Cerebellar nuclear complex (tissue), 1 donor: Measurements from ENCODE around the gene TMEM250.
"Not testable (repeated sequence)": the region's sequence is repeated elsewhere in the genome, so short reads cannot be mapped to it uniquely, and the experiment has no call there.

ENCODE experiments used
- DNase-seq, 2 experiments: peaks; one replicate each; lab custom pipeline; 2025; lab: John Stamatoyannopoulos, UW

Gene TMEM250, protein sequence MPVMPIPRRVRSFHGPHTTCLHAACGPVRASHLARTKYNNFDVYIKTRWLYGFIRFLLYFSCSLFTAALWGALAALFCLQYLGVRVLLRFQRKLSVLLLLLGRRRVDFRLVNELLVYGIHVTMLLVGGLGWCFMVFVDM

DNA sequence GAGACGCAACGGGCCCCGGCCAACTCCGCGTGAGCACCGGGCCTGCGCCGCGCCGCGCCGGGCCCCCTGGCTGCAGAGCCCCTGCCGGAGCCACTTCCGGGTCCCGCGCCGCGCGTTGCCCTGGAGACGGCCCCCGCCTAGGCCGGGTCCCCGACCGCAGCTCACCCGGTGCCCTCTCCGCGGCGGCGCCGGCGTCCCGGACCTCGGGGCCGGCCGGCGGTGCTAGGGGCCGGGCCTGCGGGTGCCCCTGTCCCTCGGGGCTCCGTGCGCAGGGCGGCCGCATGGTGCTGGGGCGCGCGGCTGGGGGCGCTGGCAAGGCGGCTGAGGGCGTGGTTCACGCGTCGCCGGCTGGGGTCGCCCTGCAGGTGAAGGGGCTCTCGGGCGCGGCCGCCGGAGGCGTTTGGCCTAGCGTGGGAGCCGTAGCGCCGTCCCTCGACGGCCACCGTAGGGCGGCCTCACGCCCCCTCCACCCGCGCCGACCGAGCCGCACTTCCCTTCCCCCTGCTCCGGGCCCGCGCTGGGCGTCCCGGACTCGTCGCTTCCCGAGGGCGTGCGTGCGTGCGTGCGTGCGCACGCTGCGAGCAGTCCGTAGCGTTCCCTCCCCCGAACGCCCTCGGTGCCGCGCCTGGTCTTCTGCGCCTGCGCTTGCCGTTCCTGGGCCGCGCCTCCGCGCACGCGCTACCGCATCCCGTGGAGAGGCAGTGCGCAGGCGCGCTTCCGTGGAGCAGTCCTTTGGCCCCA is at the start of gene TMEM250:
Gene TMEM250 (minus strand): TSS at position 556 of the 741 bp plus-strand sequence. CDS start 1,975 bp downstream, outside the sequence.
- peak in 1 of 2 experiments; percentile 52 for DNase-seq

DNA sequence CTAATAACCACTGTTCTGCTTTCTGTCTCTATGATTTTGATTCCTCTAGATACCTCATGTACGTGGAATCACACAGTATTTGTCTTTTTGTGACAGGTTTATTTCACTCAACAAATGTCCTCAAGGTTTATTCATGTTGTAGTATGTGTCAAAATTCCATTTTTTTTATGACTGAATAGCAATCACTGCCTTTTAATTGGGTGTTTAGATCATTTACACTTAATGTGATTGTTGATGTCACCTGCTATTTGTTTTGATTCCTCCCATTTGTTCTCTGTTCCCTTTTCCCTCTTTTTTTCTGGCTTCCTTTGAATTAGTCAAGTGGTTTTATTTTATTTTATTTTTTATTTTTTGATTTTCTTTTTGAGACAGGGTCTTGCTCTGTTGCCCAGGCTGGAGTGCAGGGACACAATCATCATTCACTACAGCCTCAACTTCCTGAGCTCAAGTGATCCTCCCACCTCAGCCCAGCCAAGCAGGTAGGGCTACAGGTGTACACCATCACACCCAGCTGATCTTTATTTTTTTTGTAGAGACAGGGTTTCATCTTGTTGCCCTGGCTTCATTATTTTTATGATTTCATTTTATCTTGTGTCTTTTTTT is 44.7 kb upstream of the TMEM250 start:
- DNase-seq, result no peak

DNA sequence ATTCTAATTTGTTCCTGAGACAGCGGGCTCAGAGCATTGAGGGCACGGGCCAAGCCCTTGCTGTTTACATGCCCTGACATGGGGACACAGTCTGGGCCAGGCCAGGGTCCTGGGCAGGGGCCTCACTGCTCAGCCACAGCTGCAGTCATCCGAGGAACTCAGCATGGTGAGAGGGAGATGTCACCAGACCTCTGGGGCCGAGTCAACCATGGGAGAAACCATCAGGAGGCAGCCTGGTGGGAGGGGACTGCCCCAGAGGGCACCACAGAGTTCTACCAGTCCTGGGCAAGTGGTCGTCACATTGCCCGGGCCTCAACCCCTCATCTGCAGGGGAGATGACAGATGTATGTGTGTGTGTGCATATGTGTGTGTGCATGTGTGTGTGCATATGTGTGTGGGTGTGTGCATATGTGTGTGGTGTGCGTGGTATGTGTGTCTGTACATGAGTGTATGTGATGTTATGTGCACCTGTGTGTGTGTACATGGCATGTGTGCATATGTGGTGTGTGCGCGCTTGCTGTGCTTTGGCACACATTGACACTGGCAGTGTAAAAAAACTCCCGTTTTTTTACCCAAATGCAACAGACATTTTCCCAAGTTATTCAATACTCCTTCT is 42.4 kb upstream of the TMEM250 start:
- no peak for DNase-seq

DNA sequence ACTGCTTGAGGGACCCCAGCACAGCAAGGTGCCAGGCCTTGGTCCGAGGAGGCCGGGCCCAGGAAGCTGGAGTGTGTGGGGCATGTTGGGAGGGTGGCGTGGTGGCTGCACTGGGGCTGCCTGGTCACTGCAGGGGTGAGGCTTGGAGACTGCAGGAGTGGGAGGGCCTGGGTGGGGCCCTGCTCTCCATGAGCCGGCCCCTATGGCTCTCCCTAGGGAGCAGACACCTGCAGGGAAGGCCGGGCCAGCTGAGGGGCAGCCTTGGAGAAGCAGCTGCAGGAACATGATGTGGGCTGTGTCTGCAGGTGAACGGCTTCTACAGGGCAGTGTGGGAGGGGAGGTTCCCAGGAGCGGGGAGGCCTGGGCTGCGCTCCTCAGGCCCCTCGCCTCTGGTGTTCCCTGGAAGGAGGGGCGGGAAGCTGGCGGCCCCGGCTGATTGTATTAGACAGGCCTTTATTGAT is 41.7 kb upstream of the TMEM250 start:
- DNase-seq, result no peak

DNA sequence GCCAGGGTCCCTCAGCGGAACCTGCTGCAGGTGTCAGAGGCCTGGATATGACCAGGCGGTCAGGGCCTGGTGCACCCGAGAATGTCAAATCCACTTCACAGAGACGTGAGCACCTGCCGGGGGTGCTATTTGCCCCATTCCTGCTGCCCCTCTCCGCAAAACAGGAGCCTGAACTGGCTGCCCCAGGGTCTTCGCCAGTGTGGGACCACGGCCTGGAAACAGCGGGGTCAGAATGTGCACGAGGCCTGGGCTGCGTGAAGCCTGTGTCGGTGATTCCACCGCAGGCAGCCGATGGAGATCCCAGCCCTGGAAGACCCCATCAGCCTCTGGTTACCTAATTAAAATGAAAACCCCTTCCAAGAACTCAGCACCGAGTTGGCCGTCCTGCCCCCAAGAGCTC is 41.2 kb upstream of the TMEM250 start:
- DNase-seq, result no peak

DNA sequence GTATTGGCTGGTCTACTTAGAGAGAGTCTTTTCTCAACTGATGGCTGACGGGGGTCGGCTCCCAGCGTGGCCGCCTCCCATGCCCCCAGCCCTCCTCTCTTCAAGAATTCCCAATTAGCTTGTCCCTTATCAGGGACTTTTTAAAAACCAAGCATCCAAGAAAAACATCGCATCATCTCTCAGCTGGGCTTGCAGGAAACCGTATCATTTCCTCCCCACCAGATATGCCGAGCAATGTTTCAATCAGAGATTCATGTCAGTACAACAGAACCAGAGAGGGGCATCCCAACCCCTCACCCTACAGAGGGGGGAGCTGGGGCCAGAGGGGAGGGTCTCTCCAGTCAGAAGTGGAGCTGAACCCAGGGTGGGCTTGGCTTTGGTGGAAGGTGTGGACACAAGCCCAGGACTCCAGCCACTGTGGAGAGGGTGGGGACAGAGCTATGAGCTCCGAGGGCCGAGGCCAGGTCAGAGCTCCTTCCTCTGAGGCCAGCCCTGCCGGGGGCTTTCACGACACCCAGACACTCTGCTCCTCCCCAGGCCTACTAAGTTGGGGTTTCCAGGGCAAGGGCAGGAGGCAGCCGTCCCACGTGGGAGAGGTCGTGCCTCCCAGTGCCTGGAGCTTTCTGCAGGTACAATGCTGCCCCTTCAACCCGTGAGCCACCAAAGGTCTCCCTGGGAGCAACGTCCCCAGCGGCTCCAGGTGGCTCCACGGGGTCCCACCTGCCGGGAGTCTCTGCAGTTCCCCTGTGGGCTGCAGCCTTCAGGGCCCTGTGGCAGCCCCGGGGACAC is 39.0 kb upstream of the TMEM250 start:
- no peak for DNase-seq

DNA sequence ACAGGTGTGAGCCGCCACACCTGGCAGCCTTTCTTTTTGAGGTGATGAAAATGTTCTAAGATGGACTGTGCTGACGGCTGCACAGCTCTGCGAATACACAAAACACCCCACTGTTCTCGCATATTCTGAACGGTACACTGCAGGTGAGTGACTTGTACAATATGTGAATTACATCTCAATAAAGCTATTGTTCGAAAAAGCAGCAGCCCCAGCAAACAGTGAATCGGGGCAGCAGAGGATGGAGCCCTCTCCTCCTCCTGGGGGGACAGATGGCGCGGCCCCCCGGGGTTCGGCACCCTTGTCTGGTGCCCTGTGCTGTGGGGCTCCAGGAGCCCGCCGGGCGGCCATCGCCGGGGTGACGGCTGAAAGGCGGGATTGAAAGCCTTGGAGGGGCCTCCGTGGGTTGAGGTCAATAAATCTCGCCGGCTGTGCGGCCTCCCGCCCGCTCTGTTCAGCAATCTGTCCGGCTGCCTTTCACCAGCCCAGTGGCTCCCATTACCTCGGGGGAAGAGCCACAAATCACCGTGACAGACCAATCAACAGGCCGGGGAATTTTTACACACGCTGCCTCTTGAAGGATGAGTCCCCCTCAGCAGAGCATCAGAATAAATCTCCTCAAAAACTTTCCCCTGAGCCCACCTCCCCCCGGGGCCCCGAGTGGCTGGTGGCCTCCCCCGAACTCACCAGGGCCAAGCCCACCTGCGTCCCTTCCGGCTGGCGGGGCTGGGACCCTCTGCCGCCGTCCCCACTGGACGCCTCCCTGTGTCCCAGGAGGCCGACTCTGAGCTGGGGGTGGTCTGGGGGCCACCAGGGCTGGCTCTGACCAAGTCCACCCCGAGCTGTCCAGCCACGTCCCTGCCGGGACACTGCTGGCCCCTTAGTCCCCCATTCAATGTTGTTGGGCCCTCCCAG is 37.8 kb upstream of the TMEM250 start:
- no peak for DNase-seq

DNA sequence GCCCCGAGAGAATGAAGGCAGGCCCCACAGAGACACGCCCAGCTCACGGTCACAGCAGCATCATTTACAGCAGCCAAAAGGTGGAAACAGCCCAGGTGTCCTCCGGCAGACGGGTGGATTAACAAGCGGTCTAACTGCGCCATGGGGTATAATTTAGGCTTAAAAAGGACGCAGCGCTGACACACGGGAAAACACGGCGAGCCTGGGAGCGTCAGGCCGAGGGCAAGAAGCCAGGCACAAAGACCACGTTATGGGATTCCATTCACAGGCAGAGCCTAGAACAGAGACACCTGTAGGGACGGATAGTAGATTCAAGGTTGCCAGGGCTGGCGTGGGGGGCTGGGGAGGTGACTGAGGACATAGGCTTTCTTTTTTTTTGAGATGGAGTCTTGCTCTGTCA is 36.9 kb upstream of the TMEM250 start:
- DNase-seq, result no peak

DNA sequence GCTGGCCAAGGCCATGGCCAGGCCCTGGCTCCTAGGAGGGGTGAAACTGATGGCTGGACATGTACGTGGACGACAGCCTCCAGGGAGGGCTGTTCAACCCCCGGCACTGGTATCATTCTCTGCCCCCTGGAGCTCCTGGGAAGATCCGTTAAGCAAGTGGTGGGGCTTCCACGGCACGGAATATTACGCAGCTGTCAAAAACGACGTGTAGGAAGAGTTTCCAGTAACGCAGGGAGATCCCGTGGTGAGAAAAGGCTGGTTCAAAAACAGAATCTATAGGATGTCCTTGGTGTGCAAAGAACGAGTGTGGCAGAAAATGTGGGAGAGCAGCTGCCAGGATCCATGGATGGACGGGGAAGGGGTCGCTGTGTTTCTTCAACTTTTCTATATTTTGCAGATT is 36.3 kb upstream of the TMEM250 start:
- DNase-seq, result no peak

DNA sequence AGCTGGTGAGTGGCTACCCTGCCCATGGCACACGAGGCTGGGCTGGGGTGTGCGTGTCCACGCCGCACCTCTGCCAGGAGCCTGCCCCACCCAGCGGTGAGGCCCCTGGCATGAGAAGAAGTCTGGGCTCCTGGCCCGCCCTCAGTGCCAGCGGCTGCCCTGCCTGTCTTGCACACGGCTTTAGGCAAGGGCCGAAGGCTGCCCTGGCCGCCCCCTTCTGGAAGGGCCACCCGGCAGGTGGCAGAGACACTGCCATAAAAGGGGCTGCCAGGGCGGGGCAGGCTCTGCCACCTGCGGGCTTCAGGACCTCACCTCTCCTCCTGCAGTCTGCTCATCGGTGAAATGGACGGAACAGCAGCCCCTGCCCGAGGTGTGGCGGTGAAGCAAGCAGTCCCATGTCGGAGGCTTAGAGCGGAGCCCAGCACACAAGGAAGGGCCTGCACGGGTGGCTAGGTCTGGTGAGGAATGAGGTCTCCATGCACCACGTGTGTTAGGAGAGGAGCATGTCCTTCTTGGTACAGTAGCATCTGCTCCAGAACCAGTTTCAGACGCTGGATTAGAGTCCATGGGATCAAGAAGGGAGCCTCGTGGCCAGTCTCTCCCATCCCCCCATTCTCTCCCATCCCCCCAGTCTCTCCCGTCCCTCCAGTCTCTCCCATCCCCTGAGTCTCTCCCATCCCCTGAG is 34.8 kb upstream of the TMEM250 start:
- DNase-seq, result no peak

DNA sequence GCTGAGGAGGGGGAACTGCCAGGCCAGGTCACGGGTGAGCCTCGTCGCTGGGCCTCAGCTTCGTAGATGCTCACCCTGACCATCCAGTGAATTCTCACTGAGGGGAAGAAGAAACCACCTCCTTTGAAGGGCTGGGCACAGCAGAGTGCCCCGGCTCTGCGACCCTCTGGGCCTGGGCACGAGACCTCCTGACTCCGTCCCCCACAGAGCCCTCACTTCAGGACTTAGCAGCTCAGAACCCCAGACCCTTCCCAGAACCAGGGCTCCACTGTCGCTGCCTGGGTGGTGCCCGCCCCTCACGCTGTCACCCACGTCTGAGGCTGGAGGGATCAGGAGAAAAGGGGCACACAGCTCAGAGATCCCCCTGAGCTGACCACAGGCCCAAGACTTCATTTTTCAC is 34.3 kb upstream of the TMEM250 start:
- DNase-seq, result no peak

DNA sequence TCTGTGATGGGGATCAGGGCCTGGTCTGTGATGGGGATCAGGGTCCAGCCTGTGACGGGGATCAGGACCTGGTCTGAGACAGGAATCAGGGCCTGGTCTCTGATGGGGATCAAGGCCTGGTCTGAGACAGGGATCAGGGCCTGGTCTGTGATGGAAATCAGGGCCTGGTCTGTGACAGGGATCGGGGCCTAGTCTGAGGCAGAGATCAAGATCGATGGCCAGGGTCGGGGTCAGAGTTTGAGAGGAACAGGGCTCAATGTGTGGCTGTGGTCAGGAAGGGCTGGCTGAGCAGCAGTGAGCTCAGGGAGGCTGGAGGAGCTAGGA is 33.8 kb upstream of the TMEM250 start:
- no peak for DNase-seq

DNA sequence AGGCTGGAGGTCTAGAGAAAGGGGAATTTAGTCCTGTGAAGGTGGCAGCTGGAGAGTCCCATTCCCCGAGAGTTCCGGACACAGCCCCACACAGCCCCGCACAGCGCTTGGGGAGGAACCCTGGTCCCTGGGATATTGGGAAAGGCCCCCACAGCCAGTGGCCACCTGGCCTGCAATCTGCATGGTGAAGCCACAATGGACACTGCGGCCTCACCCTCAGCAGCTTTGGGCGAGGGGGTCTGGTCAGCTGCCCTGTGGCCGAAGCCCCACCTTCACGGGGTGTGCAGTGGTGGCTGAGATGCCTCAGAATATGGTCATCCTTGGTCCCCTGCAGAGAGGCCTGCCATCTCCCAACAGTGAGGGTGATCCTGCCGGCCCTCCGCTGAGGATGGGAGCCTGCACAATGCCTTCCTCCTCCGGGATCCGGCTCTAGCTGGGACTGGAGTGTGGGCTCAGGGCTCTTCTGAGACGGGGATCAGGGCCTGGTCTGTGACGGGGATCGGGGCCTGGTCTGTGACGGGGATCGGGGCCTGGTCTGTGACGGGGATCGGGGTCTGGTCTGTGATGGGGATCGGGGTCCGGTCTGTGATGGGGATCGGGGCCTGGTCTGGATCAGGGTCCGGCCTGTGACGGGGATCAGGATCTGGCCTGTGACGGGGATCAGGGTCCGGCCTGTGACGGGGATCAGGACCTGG is 33.3 kb upstream of the TMEM250 start:
- no peak for DNase-seq

DNA sequence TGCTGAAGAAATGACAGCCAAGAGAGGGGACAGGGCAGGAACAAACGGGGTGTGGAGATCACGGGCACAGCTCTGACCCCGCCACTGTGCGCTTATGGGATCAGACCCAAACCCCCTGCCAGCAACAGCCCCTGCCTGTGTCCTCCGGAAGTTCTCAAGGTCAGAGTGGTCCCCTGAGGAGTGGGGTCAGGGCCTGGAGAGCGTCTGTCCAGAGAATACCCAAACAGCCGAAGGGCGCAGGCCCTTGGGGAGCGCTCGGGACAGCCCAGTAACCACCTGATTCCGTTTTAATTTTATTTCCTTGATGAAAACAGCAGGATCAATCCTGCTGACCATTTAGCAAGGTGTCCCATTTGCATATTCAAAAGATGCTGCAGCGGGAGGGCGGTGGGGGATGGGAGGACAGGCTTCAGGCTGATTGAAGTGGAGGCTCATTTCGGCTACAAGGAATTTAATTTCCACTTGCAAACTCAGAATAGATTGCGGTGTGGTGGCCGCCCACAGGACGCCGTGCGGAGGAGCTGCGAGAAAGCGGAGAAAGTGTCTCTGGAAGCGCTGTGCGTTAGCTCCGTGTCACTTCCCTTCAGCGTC is 32.6 kb upstream of the TMEM250 start:
- DNase-seq, result no peak

DNA sequence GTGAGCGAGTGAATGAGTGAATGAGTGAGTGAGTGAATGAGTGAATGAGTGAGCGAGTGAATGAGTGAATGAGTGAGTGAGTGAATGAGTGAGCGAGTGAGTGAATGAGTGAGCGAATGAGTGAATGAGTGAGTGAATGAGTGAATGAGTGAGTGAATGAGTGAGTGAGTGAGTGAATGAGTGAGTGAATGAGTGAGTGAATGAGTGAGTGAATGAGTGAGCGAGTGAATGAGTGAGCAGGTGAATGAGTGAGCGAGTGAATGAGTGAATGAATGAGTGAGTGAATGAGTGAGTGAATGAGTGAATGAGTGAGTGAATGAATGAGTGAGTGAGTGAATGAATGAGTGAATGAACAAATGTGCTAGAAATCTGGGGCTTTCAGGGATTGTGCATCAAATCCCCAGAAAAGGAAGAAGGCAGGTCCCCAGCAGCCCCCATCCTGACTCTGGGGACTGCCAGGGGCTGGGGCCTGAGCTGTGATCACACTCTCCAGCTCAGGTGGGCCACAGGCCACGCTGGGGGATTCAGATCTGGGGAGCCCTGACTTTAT is 32.1 kb upstream of the TMEM250 start:
- DNase-seq, result not testable (repeated sequence)

DNA sequence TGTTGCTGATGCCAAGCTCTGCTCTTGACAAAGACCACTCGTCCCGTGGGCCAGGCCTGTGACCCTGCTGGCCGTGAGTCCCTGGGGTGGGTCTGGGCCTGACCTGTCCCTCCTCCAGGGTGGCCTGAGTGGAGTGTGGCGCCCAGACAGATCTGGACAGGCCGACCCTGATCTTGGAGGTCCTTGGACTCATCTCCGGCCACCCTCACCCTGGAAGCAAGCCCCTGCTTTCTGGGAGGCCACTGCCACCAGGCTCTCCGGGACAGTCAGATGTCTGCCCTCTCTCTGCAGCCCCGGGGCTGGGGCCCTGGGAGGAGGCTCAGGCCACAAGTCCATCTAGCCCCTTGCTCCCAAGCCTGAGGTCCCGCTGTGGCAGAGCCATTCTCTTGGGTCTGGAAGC is 31.2 kb upstream of the TMEM250 start:
- no peak for DNase-seq

DNA sequence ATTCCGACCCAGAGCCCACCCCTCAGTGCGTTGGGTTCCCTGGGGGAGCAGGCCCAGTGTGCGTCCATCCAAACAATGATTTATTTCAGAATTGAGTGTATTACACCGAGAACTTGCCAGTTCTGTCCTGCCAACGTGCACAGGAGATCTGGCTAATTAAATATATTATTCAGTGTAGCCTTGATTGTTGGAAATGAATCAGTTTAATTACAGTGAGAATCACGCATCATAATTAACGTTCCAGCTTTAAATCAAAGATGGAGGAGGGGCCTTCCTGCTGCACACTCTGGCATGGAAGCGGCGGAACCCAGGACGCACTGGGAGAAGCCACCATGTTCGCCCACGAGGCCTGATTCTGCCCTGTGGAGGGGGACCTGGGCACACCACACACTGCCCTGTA is 30.7 kb upstream of the TMEM250 start:
- no peak for DNase-seq

DNA sequence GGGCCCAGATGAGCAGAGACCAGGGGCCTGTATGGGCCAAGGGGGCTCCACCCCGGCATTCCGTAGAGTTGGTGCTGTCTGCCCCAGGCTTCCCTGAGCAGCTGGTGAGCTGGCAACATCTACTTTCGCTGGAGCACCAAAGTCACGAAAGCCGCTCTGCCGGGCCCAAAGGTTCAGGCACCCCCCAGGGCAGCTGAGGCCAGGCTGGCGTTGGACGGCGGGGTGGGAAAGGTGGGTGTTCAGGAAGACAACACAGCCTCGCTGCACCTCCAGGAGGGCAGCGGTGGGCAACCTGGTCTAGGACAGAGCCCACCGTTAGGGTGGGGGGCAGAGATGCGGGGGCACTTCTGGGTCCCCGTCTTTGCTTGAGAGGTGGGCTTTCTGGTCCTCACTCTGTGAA is 30.1 kb upstream of the TMEM250 start:
- no peak for DNase-seq
